Ramos (cell line): ENCODE results near the gene AP1G2.
"Not testable (repeated sequence)": the region's sequence is repeated elsewhere in the genome, so short reads cannot be mapped to it uniquely, and the experiment has no call there.

Source experiments
- in situ Hi-C: fragments of 300-500 bp; cut with MboI; formaldehyde crosslinking; loops from one replicate; pipeline ENCODE4 v1.14.3; 2022; ENCODE audit warnings: low sequenced_read_pairs; ENCODE audit not compliant: unreplicated experiment

The AP1G2 gene, protein sequence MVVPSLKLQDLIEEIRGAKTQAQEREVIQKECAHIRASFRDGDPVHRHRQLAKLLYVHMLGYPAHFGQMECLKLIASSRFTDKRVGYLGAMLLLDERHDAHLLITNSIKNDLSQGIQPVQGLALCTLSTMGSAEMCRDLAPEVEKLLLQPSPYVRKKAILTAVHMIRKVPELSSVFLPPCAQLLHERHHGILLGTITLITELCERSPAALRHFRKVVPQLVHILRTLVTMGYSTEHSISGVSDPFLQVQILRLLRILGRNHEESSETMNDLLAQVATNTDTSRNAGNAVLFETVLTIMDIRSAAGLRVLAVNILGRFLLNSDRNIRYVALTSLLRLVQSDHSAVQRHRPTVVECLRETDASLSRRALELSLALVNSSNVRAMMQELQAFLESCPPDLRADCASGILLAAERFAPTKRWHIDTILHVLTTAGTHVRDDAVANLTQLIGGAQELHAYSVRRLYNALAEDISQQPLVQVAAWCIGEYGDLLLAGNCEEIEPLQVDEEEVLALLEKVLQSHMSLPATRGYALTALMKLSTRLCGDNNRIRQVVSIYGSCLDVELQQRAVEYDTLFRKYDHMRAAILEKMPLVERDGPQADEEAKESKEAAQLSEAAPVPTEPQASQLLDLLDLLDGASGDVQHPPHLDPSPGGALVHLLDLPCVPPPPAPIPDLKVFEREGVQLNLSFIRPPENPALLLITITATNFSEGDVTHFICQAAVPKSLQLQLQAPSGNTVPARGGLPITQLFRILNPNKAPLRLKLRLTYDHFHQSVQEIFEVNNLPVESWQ

DNA sequence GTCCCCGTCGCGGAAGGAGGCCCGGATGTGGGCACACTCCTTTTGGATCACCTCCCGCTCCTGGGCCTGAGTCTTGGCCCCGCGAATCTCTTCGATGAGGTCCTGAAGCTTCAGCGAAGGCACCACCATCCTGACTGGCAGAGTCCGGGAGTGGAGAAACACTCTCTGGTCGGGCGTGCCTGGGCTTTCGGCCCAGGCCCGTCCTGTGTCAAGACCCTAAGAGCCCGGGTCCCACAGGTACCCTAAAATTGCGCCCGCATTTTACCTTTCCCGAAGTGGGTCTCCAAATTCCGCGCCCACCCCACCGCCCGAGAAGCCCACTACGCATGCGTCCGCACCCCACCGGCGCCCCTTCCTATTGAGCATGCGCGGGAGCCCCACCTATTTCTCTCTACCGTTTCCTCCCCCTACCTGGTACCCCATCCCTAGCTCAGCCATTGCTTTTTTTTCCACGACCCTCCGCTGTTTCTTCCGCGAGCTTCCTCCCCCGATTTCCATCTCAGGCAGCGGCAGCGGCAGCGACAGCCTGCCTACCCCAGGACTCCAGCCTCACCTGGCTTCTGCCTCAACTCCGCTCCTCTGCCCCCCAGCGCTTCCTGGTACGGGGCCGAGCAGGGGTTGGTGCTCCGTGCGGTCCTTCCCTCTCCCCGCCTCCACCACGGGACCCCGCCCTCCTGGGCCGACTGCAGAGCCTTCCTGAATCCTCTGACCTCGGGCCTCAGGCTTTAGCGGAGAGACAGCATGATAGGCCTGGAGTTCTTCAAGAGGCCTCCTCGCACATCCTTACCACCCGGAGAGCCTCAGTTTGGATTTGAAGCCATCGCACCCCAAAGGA lies at the start of gene AP1G2:
TSS of gene AP1G2 (minus strand) at position 606 of the 835 bp plus-strand sequence. CDS start at position 129, 477 bp downstream.
- in situ Hi-C loops: loop anchor here (10.0 kb wide), 2 partner anchors 263 to 867 kb away; partner anchors contain the start of genes BCL2L2 and PPP1R3E

DNA sequence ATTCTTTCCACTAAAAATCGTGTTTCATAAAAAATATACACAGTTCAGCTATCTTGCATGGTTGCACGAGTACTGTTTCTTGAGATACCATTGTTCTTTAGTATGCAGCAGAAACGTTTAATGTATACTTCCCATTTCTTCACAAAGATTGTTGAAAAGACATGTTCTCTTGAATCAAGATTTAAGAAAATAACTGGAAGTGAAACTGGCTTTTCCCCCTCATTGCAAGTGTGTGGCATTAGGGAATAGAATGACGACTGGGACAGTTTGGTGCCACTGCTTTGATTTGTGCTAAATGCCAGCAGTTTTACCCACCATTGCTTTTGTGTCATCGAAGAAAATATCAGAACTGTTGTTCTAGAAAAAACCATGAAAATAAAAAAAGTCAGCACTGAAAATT lies 48.3 kb upstream of the AP1G2 start:
- in situ Hi-C loops: no loop called here

DNA sequence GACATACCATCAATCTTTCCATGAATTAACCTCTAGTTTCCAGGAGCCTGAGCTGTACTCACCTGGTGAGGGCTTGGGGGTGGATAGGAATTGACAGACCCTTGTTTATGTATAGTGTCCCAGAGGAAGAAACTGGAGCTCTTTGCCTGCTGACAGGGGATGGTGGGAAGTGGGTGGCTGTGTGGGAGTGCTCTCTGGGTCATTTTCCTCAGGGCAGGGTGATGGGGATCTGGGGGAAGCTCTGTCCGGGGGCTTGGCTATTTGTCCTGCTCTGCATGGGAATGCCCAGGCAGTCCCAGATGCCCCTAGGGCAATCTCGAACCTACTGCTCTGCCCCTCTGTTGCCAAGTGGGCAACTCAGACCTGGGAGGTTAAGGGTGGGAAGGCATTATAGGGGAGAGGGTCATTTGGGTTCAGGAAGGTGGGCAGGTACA lies 46.8 kb upstream of the AP1G2 start:
- in situ Hi-C loops: no loop called here

DNA sequence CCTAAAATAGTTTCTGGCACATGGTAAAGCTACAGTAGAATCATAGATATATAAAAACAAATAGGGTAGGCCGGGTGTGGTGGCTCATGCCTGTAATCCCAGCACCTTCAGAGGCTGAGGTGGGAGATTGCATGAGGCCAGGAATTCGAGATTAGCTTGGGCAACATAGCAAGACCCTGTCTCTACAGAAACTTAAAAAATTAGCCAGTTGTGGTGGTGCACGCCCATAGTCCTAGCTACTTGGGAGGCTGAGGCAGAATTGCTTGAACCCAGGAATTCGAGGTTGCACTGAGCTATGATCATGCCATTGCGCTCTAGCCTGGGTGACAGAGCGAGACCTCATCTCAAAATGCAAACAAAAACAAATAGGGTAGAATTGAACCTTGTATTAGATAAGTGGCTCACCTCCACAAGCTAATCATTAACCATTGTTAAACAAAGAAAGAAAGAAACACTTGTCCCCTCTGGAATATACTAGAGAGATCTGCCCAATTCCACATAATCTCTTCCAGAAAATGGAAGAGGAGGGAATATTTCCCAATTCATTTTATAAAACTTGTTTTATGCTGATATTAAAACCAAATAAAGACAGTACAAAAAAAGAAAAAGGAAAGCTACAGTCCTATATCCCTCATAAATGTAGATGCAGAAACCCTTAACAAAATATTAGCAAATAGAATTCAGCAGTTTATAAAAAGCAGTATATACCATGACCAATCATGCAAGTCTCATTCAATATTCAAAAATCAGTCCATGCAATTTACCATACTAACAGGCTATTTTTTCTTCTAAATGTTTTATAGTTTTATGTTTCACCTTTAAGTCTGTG lies 45.9 kb upstream of the AP1G2 start:
- in situ Hi-C loops: no loop called here

DNA sequence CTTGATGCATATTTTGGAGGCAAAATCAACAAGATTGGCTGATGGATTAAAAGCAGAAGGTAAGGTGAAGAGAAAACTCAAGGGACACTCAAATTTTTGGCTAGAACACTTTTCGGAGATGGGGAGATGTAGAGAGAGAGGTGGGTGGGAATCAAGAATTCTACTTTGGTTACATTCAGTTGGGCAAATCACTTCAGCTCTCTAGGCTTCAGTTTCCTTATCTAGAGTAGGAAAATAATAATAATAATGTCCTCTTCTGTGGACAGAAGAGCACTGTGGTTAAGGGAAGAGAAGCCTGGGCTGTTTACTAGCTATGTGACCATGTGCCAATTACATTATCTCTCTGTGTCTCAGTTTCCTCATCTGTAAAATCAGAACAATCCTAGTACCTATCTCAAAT lies 45.2 kb upstream of the AP1G2 start:
- in situ Hi-C loops: no loop called here

DNA sequence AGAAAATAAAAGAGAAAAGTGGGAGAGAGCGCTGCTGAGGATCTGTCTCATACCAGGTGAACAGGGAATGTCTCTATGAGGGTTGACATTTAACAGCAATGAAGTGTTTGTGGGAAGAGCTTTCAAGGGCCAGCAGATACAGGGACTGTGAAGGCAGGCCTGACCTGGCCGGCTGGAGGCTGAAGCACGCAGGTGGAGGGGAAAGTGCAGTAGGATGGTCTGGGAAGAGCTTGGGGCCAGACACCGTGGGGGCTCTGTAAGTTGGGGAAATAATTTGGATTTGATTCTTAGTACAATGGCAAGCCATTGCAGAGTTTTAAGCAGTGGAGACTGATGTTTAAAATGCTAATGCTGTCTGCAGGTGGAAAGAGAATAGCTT lies 44.8 kb upstream of the AP1G2 start:
- in situ Hi-C loops: no loop called here

DNA sequence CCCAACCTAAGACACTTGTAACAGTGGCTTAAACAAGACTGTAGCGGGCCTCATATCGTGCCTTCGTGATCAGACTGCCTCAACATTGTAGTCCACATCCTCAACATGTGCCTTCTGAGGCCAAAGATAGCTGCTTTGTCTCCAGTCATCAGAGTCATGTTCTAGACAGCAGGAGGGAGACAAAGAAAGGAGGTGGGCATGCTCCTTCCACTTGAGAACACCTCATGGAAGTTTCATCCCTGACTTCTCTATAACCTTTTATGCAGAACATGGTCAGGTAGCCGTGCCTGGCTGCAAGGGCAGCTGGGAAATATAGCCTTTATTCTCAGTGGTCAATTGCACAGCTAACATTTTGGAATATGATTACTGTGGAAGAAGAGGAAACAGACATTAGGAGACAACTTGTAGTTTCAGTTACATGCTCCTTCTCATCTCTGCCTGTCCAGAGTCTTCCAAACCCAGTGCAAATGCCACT lies 43.3 kb upstream of the AP1G2 start:
- in situ Hi-C loops: no loop called here

DNA sequence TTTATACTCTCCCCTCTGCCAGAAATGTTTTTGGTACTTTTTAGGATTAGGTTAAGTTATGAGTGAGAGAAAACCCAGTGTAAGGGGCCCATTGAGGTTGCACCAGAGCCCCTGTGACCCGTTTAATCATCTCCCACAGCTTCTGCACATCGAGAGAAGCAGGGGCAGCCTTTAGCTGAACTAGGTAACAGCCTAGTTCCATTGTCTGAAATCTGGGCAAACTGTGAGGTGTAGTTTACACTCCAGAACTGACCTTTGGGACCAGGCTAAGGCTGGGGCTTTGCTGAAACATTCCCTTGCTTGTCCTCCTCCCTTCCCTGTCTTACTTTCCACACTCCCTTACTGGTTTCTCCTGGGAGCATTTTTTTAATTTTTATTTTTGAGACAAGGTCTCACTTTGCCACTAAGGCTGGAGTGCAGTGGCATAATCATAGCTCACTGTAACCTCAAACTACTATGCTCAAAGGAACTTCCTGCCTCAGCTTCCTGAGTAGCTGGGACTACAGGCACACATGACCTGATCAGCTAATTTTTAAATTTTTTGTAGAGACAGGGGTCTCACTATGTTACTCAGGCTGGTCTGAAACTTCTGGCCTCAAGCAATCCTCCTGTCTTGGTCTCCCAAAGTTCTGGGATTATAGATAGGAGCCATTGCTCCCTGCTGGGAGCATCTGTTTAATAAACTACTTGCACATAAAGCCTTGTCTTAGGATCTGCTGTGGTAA lies 42.7 kb upstream of the AP1G2 start:
- in situ Hi-C loops: no loop called here

DNA sequence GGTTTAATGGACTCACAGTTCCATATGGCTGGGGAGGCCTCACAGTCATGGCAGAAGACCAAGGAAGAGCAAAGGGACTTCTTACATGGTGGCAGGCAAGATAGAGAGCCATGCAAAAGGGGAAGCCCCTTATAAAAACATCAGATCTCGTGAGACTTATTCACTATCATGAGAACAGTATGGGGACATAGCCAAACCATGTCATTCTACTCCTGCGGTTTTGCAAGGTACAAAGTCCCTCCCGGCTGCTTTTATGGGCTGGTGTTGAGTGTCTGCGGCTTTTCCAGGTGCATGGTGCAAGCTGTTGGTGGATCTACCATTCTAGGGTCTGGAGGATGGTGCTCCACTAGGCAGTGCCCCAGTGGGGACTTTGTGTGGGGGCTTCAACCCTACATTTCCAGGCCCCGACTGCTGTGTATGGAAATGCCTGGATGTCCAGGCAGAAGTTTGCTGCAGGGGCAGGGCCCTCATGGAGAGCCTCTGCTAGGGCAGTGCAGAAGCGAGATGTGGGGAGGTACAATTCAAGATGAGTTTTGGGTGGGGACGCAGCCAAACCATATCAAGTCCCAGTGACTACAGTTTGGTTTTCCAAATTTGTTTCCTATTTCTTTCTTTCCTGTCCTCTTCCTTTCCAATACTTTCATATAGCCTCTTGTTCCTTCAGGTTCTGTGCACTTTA lies 42.0 kb upstream of the AP1G2 start:
- in situ Hi-C loops: not testable (repeated sequence)

DNA sequence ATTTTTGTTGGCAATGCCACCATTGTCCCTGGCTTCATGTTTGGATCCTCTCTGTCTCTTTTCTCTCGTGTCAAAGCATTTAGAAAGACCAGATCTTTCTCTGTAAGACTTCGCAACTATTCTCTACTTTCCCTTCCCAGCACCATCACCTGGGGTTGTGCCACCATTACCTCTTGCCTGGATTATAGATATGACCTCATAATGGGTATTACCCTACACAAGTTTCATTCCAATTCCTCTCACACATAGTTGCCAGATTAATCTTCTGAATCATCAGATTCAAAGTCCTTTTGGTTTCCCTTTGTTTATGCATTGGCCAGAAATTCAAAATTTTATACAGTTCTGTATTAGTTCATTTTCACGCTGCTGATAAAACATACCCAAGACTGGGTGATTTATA lies 41.4 kb upstream of the AP1G2 start:
- in situ Hi-C loops: no loop called here

DNA sequence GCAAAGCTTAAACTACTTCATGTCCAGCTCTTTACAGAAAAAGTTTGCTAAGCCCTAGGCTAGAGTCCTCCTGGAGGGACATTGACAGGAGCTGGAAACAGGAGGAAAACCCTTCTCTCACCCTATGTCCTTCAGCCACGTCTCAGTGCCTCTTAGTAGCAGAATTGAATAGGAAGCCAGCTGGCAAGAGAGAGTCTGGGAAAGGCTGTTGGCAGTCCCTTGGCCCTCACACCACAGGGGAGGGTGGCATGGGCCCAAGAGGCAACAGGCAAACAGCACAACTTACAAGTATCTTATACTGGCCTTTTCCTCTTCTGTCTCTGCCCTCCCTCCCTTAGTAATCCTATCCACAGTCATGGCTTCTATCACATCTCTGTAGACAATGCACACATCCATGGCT lies 40.9 kb upstream of the AP1G2 start:
- in situ Hi-C loops: no loop called here

DNA sequence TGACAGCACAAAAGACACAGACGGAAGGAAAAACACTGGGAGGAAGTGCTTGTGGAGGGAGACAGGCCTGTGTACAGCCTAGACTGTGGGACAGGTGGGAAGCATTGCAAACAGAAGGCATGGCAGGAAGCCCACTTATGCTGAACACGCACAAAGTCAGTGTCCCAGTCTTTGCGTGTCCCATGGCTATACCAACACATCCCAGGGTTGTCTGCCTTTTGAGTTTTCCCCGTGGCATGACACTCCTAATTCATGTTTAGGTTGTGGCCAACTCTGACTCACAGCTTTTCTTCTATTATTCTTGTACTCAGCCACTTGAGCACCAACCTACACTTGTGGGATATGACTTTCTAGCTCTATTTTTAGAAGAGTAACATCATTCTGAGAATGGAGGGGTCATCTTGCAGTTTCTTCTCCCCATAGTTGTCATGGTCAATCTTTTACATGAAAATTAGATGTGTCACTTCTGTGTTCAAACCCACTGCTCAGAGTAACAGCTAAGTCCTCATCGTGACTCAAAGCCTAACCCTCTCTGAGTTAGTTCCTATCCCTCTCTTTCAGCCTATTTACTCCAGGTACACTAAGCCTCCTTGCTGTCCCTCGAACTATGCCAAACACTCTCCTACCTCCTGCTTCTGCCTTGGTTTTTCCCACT lies 38.5 kb upstream of the AP1G2 start:
- in situ Hi-C loops: no loop called here

DNA sequence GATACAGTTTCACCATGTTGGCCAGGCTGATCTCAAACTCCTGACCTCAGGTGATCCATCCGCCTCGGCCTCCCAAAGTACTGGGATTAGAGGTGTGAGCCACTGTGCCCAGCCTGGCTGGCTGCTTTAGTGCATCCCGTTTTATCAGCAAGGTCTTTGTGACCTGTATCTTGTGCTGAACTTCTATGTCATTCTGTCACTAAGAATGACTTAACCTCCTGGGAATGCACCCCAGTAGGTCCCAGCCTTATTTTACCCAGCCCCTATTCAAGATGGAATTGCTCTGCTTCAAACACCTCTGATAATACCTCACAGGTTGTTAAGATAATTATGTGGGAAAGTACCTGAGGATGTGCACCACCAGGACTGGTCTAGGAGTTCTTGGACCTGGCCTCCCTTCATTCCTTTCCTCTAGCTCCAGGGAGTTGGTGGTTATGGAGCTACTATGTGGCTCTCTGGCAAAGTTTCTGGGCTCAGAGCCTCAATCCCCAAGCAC lies 37.1 kb upstream of the AP1G2 start:
- in situ Hi-C loops: no loop called here

DNA sequence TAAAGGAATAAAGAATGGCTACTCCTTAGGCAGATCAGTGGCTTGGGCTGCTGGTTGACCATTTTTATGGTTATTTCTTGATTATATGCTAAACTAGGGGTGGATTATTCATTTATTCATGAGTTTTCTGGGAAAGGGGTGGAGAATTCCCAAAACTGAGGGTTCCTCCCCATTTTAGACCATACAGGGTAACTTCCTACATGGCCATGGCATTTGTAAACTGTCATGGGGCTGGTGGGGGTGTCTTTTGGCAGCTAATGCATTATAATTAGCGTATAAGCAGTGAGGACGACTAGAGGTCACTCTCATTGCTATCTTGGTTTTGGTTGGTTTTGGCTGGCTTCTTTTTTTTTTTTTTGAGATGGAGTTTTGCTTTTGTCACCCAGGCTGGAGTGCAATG lies 36.6 kb upstream of the AP1G2 start:
- in situ Hi-C loops: no loop called here

DNA sequence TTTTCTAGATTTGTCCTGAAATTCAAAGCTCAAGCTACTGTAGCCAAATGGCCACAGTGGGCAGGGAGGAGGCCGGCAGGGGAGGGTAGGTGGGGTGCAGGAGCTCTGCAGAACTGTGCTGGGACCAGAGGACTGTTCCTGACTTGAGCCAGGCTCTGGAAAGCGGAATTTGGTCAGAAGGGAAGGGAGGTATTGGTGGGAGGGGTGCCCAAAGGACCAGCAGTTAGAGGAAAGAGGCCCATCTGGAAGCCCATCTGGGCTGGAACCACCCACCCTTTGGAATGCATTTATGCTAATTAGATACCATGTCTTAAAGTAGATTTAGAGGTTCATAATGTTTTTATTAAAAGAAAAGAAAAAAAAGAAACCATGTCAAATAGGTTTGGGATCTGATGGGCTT lies 35.5 kb upstream of the AP1G2 start:
- in situ Hi-C loops: no loop called here

DNA sequence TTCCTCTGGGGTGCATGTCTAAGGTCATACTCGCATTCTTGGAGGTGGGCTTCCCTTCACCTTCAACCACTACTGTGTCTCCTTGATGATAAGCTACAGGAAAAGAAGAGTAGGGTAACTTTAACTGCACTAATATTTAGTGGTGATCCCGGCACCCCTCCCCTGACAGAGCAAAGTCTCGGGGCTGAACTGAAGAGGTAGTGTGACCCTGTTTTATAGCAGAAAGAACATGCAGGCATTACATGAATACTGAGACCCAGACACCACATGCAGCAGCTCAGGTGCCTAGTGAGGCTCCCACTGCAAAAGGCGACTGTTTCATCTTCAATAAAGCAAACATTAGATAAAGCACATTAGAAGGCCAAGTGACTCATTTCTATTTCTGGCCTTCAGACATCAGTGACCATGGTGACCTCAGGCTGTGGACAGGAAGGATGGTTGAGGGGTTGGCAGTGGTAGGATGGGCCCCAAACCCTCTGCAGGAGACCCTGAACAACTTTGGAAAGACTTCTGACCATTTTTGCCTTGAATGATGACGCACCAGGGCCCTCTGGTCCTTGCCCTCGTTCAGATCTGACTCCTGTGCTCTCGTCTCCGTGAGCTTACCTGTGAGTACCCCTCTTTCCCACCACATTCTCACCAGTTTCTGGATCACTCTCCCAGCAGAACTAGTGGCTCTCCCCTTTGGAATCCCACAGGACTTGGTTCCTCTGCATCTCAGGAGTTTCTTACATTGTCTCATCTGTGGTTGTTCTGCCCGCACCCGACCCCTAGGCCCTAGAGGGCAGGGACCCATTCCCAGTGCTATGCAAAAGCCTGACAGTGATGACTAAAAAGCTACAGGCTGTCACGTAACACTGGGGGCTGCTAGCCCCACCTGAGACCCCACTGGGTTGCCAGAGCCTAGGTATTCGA lies 34.8 kb upstream of the AP1G2 start:
- in situ Hi-C loops: no loop called here

DNA sequence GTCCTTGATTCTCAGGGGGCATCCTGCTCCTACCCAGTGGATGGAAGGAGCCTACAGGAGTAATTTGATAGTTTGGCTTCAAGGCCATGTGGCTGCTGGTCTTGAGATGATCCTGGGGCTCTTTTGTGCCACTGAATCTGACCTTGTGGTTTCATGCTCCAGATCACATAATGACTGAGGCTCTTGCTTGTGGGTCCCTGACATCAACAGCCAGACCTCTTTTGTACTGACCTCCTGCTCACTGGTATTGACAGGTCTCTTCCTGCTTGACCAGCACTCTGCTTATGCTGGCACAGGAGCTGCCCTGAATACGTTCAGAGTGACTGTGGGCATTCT lies 34.2 kb upstream of the AP1G2 start:
- in situ Hi-C loops: no loop called here
